ENCODE results near the gene TMCC1.
"Not testable (repeated sequence)": the region's sequence is repeated elsewhere in the genome, so short reads cannot be mapped to it uniquely, and the experiment has no call there.

The TMCC1 gene

GRCh38 chr3:129893581-129894070, at the start of gene TMCC1:
TMCC1 (minus strand) TSS chr3:129893711.
- peak; percentile 89 for DNase-seq

- no peak for DNase-seq
Observed at GRCh38 chr3:129943020-129943419, 49.5 kb upstream of the TMCC1 start.

GRCh38 chr3:129942296-129942695, 48.8 kb upstream of the TMCC1 start:
- peak; percentile 63 for DNase-seq

- no peak for DNase-seq
Observed at GRCh38 chr3:129940086-129940485, 46.6 kb upstream of the TMCC1 start.

DNA sequence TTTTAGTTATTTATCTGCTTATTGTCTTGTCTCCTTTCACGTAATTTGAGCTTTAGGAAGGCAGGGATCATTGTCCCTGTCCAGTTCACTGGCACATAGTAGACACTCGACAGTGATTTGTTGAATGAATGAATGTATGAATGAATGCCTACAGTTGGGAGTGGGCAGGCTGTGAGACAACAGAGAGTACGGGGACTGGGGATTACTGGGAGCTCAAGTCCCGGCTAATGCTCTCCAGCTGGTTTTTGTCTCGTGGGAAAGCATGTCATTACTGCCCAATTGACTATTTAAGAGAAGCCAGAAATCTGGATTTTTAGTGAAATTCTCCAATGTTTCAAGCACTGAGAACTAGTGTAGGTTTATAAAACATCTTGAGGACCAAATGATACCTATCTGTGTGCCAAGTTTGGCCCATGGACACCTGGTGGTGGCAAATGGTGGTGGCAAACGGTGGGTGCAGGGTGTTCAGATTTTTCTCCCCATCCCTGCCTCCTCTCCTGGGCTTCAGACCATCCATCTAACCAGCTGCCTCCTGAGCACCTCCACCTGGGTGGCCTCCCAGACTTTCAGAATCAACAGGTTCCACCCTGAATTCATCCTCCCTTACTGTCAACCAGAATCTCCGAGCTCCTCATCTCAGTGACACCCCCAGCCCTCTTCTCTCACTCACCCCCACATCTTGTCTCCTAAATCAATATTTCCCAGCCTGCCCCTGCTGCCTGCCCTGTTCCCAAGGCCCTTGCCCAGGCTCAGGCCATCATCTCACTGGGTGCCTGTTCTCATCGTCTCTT, 44.8 kb upstream of the TMCC1 start:
- no peak for DNase-seq

DNA sequence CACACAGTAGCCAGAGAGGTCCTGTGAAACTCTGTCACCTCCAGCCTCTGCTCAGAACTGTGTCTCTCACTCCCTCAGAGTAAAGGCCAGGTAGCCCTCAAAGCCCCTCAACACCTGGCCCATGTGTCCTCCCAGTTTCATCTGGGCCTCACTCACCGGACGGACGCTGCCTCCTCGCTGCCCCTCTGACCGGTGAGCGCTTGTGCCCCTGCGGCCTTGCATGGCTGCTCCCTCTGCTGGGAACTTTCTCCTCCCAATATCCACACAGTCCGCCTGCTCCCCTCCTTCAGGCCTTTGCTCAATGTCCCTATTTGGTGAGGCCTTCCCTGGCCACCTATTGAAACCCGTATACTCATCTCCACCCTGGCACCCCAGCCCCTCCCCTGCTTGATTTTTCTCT, 44.2 kb upstream of the TMCC1 start:
- no peak for DNase-seq

- DNase-seq, result peak; percentile 5
Observed at GRCh38 chr3:129936757-129937156, 43.2 kb upstream of the TMCC1 start.

DNA sequence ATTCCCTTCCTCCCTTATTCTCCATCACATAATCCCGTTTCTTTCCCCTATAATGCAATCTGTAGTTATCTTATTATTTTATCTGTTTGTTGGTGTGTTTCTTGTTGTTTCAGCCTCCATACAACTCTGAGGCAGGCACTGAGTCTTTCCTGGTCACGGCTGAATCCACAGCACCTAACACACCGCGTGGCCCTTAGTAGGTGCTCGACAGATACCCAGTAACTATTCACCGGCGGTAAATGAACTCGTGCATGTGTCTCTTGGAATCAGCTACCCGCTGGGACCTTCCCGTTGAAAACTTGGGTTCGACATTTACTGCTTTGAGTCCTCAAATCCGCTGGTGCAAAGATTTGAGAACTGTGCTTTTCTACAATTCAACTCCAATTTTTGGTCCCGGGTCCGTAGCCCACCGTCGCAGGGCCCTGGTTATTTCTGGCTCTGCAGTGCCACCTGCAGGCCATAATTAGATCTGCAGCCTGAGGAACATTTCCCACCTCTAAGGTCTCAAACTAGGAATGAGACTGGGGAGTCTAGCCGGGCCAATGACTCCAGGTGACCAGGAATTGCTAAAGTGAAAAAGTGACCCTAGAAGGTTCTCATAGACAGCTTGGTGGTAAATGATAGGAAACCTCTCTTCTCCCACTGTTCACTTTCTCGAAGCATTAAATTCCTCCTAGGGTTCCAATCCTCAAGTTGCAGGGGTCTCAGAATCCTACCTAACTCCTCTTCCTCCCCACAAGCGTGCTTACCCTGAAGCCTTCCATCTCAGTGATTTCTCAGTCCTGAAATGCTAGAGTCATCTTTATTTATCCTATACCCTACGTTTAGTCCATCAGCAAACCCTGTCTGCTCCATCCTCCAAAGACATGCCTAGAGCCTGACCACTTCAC, 41.0 kb upstream of the TMCC1 start:
- DNase-seq, result peak; percentile 23

- no peak for DNase-seq
Observed at GRCh38 chr3:129933471-129933870, 40.0 kb upstream of the TMCC1 start.

GRCh38 chr3:129929383-129929782, 35.9 kb upstream of the TMCC1 start:
- DNase-seq, result no peak

GRCh38 chr3:129927072-129927471, 33.6 kb upstream of the TMCC1 start:
- DNase-seq, result no peak

GRCh38 chr3:129919806-129920205, 26.3 kb upstream of the TMCC1 start:
- DNase-seq, result no peak

- DNase-seq, result no peak
Observed at GRCh38 chr3:129919357-129919756, 25.8 kb upstream of the TMCC1 start.

DNA sequence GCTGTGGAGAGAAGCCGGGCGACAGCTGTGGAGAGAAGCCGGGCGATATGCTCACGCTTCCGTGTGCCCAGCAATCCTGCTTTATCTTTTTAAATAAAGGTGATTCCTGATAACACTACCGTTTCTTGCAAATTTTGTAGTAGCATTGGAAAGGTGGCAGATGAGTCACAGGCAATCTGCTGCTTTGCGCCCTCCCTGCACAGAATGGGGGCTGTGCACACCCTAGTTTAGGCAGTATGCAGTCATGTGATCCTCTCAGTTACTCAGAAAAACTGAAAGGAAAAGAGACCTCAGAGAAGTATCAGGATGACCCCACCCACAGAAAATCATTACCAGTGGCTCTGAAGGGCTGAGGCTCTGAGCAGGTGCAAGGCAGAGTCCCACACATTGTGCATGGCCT, 24.9 kb upstream of the TMCC1 start:
- no peak for DNase-seq

DNA sequence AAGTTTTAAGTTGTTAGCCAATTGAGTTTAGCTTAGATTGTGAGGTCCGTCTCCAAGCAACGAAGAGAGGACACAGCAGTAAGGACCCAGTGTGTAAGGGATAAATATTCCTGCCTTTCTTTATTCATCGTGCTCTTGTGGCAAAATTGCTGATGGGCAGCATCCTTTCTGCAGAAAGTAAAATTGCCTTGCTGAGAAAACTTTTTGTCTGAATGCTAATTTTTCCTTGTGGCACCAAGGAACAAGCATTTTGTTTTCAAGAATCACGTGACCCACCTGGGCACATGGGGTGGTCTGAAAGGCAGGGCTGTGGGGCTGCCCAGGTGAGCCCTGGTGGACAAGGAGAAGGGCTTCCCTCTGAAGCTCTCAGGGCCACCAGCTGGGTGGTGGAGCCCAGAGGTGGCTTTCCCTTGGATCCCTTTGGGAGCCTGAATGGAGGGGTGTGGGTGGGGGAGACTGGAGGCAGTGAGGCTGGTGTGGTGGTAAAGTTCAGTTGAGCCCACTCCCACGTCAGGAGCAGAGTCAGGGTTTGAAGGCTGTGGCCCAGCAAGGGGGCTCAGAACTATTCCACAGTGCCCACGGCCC, 24.0 kb upstream of the TMCC1 start:
- DNase-seq, result no peak

GRCh38 chr3:129913618-129914017, 20.1 kb upstream of the TMCC1 start:
- DNase-seq, result no peak

DNA sequence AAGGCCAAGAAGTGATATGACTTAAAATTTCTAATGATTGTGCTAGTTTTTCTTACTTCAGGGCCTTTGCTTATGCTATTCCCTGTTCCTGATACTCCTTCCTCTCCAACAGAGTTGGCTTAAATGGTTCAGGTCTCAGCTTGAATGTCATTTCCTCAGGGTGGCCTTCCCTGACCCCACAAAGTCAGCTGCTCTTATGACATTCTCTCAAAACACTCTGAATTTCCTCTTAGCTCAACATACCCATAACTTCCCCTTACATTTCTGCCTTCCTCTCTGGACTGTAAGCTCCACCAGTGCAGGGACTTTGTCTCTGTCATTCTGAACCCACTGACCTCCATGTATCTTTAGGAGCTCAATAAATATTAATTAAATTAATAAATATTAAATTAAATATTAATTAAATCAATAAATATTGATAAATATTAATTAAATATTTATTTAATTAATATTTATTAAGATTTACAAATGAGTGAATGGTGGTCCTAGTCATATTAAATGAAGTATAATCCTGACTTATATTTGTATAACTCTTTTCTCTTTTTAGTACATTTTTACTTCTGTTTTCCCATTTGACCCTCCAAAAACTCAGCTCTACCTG, 17.9 kb upstream of the TMCC1 start:
- DNase-seq, result no peak

- DNase-seq, result not testable (repeated sequence)
Observed at GRCh38 chr3:129909235-129909634, 15.7 kb upstream of the TMCC1 start.

- DNase-seq, result no peak
Observed at GRCh38 chr3:129908417-129908816, 14.9 kb upstream of the TMCC1 start.

DNA sequence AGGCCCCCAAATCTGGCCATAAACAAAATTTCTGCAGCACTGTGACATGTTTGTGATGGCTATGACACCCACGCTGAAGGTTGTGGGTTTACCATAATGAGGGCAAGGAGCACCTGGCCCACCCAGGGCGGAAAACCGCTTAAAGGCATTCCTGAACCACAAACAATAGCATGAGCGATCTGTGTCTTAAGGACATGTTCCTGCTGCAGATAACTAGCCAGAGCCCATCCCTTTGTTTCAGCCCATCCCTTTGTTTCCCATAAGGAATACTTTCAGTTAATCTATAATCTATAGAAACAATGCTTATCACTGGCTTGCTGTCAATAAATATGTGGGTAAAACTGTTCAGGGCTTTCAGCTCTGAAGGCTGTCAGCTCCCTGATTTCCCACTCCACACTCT, 7.8 kb upstream of the TMCC1 start:
- DNase-seq, result not testable (repeated sequence)

- DNase-seq, result no peak
Observed at GRCh38 chr3:129897026-129897425, 3.5 kb upstream of the TMCC1 start.

- DNase-seq, result peak; percentile 71
Observed at GRCh38 chr3:129892857-129893580, 492 bp downstream of the TMCC1 start.
